Measurements from ENCODE around the gene RANGRF. TPM values are rescaled to one million over a fixed set of nuclear protein-coding genes. Genes with fewer than 3 reads are reported as not detected.

The RANGRF gene
- total RNA-seq, 1 experiment from 2014 or later = 5.3 TPM

- in situ Hi-C loops (cut with HindIII; ENCODE audit: low pct_unique_long_range_greater_than_20kb, low sequenced_read_pairs) = no loop called here
- DNase-seq (ENCODE audit: low read depth, low spot score) = no peak
These were observed 20.9 kb upstream of the RANGRF start for GRCh38 chr17:8267480-8268147.

- in situ Hi-C loops (cut with HindIII; ENCODE audit: low pct_unique_long_range_greater_than_20kb, low sequenced_read_pairs) = no loop called here
- no peak for DNase-seq (ENCODE audit: low read depth, low spot score)
These were observed 19.7 kb upstream of the RANGRF start for GRCh38 chr17:8268550-8269298.

GRCh38 chr17:8272421-8272820 lies 16.0 kb upstream of the RANGRF start:
- in situ Hi-C loops (cut with HindIII; ENCODE audit: low pct_unique_long_range_greater_than_20kb, low sequenced_read_pairs) = no loop called here
- no peak for DNase-seq (ENCODE audit: low read depth, low spot score)

- DNase-seq (ENCODE audit: low read depth, low spot score) = no peak
- in situ Hi-C loops (cut with HindIII; ENCODE audit: low pct_unique_long_range_greater_than_20kb, low sequenced_read_pairs) = no loop called here
These were observed 14.5 kb upstream of the RANGRF start for GRCh38 chr17:8273884-8274444.

- in situ Hi-C loops (cut with HindIII; ENCODE audit: low pct_unique_long_range_greater_than_20kb, low sequenced_read_pairs) = no loop called here
- no peak for DNase-seq (ENCODE audit: low read depth, low spot score)
These were observed 13.7 kb upstream of the RANGRF start for GRCh38 chr17:8274816-8275215.

- in situ Hi-C loops (cut with HindIII; ENCODE audit: low pct_unique_long_range_greater_than_20kb, low sequenced_read_pairs) = no loop called here
- no peak for DNase-seq (ENCODE audit: low read depth, low spot score)
These were observed 12.8 kb upstream of the RANGRF start for GRCh38 chr17:8275421-8276290.

GRCh38 chr17:8277317-8277716 lies 11.2 kb upstream of the RANGRF start:
- in situ Hi-C loops (cut with HindIII; ENCODE audit: low pct_unique_long_range_greater_than_20kb, low sequenced_read_pairs) = no loop called here
- DNase-seq (ENCODE audit: low read depth, low spot score) = no peak

GRCh38 chr17:8282345-8282744 lies 6.1 kb upstream of the RANGRF start:
- in situ Hi-C loops (cut with HindIII; ENCODE audit: low pct_unique_long_range_greater_than_20kb, low sequenced_read_pairs) = no loop called here

GRCh38 chr17:8283356-8283755 lies 5.1 kb upstream of the RANGRF start:
- in situ Hi-C loops (cut with HindIII; ENCODE audit: low pct_unique_long_range_greater_than_20kb, low sequenced_read_pairs) = no loop called here
- peak; percentile 50 for DNase-seq (ENCODE audit: low read depth, low spot score)

More at GRCh38 chr17:8282345-8282744, 6.1 kb upstream of the RANGRF start:
- DNase-seq (ENCODE audit: low read depth, low spot score) = no peak

GRCh38 chr17:8284126-8284525 lies 4.3 kb upstream of the RANGRF start:
- DNase-seq (ENCODE audit: low read depth, low spot score) = no peak
- in situ Hi-C loops (cut with HindIII; ENCODE audit: low pct_unique_long_range_greater_than_20kb, low sequenced_read_pairs) = no loop called here

GRCh38 chr17:8285270-8286181 lies 2.9 kb upstream of the RANGRF start:
- no peak for DNase-seq (ENCODE audit: low read depth, low spot score)
- in situ Hi-C loops (cut with HindIII; ENCODE audit: low pct_unique_long_range_greater_than_20kb, low sequenced_read_pairs) = no loop called here

- no peak for DNase-seq (ENCODE audit: low read depth, low spot score)
- in situ Hi-C loops (cut with HindIII; ENCODE audit: low pct_unique_long_range_greater_than_20kb, low sequenced_read_pairs) = no loop called here
These were observed 677 bp upstream of the RANGRF start for GRCh38 chr17:8287651-8288335.

- in situ Hi-C loops (cut with HindIII; ENCODE audit: low pct_unique_long_range_greater_than_20kb, low sequenced_read_pairs) = no loop called here
- DNase-seq (ENCODE audit: low read depth, low spot score) = no peak
These were observed 580 bp downstream of the RANGRF start for GRCh38 chr17:8289103-8289397.

- no peak for DNase-seq (ENCODE audit: low read depth, low spot score)
- in situ Hi-C loops (cut with HindIII; ENCODE audit: low pct_unique_long_range_greater_than_20kb, low sequenced_read_pairs) = no loop called here
These were observed 1.6 kb downstream of the RANGRF start for GRCh38 chr17:8290043-8290442.

- in situ Hi-C loops (cut with HindIII; ENCODE audit: low pct_unique_long_range_greater_than_20kb, low sequenced_read_pairs) = no loop called here
- DNase-seq (ENCODE audit: low read depth, low spot score) = peak; percentile 58
These were observed 4.3 kb downstream of the RANGRF start for GRCh38 chr17:8292639-8293395.

- in situ Hi-C loops (cut with HindIII; ENCODE audit: low pct_unique_long_range_greater_than_20kb, low sequenced_read_pairs) = no loop called here
- DNase-seq (ENCODE audit: low read depth, low spot score) = no peak
These were observed 5.9 kb downstream of the RANGRF start for GRCh38 chr17:8294361-8294760.

Data from SK-MEL-5 (cell line).